UCSD-AML1 (cell line): ENCODE results near the gene FGG.

Experiments
- DNase-seq: peaks from one replicate; lab custom pipeline; 2025; ENCODE audit not compliant: unreplicated experiment; lab: John Stamatoyannopoulos, UW

The FGG gene

GRCh38 chr4:154588198-154588597 is 24.3 kb downstream of the FGG start:
- DNase-seq = no peak

GRCh38 chr4:154586296-154587033 is 26.0 kb downstream of the FGG start:
- DNase-seq = no peak

GRCh38 chr4:154585369-154586018 is 27.0 kb downstream of the FGG start:
- no peak for DNase-seq

GRCh38 chr4:154584259-154584658 is 28.2 kb downstream of the FGG start:
- DNase-seq = no peak

GRCh38 chr4:154583677-154584076 is 28.8 kb downstream of the FGG start:
- no peak for DNase-seq

GRCh38 chr4:154583230-154583629 is 29.2 kb downstream of the FGG start:
- DNase-seq = no peak

- DNase-seq = no peak
Measured at GRCh38 chr4:154582723-154583122, 29.7 kb downstream of the FGG start.

GRCh38 chr4:154579927-154580326 is 32.5 kb downstream of the FGG start:
- DNase-seq = no peak

GRCh38 chr4:154578919-154579318 is 33.5 kb downstream of the FGG start:
- DNase-seq = no peak

- no peak for DNase-seq
Measured at GRCh38 chr4:154577324-154577723, 35.1 kb downstream of the FGG start.

- DNase-seq = no peak
Measured at GRCh38 chr4:154574311-154574710, 38.1 kb downstream of the FGG start.

- no peak for DNase-seq
Measured at GRCh38 chr4:154573190-154573870, 39.1 kb downstream of the FGG start.

- DNase-seq = no peak
Measured at GRCh38 chr4:154569584-154569983, 42.9 kb downstream of the FGG start.

GRCh38 chr4:154569028-154569427 is 43.4 kb downstream of the FGG start:
- DNase-seq = no peak

- DNase-seq = no peak
Measured at GRCh38 chr4:154566639-154567204, 45.7 kb downstream of the FGG start.

- DNase-seq = no peak
Measured at GRCh38 chr4:154565704-154566103, 46.8 kb downstream of the FGG start.

GRCh38 chr4:154564311-154564710 is 48.1 kb downstream of the FGG start:
- DNase-seq = no peak

- DNase-seq = no peak
Measured at GRCh38 chr4:154562697-154563254, 49.7 kb downstream of the FGG start, which contains the start of gene FGB. FGB (plus strand) TSS chr4:154563011; CDS start chr4:154563019, 8 bp downstream.

- DNase-seq = no peak
Measured at GRCh38 chr4:154560824-154561231, 51.6 kb downstream of the FGG start.

GRCh38 chr4:154560419-154560801 is 52.0 kb downstream of the FGG start:
- DNase-seq = no peak
